ENCODE data around the gene PIGH. TPM values are rescaled to one million over a fixed set of nuclear protein-coding genes. Genes with fewer than 3 reads are reported as not detected.
"Not testable (repeated sequence)": the region's sequence is repeated elsewhere in the genome, so short reads cannot be mapped to it uniquely, and the experiment has no call there.

PIGH gene
- total RNA-seq, 1 experiment from 2014 or later: 13.0 TPM

DNA sequence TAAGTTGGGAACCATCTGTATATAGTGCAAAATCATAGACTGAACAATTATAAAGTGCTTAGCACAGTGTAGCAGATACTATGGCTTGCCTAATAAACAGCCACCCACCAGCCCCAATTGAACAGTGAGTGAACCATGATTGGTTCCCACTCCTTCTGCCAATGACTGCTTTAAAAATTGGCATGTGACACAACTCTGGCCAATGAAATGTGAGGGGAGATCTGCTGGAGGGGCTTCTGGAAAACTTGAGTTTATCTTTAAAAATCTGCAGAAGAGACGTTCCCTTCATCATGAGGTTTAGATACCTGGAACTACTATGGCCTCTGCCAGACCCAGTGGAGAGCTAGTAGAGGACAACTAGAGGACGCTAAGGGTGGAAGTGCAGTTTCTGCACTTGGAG, 4.7 kb downstream of the PIGH start:
- H3K27ac ChIP-seq: no peak overlapping the region
- H3F3A ChIP-seq (ENCODE audit: insufficient read depth, low read depth): peaks cover 10% of the 10 kb centered on the region; the same call in 1 of the 2 replicates
- peaks cover 5% of the 10 kb centered on the region; the same call in 1 of the 2 replicates for H3K4me1 ChIP-seq (replicated peaks; ENCODE audit: insufficient read depth)
- no peaks in the 10 kb centered on the region for H3K27me3 ChIP-seq (ENCODE audit: insufficient read depth, low read depth)
- no peaks in the 10 kb centered on the region for H3K9me3 ChIP-seq (ENCODE audit: insufficient read depth, low read depth)
- no peaks in the 10 kb centered on the region for H4K20me1 ChIP-seq (ENCODE audit: insufficient read depth)
- no peaks in the 10 kb centered on the region for H3K9me2 ChIP-seq (ENCODE audit: insufficient read depth)
- no peak overlapping the region for H3K4me2 ChIP-seq
- no peak for DNase-seq
- H2AFZ ChIP-seq: no peak overlapping the region
- ChIA-PET CTCF (no interaction called here), POLR2A (ENCODE audit: unreplicated experiment) (no interaction called here)
- BruUV-seq (replicated peaks): no TSS peak
- no peak overlapping the region for H3K4me3 ChIP-seq
- TF ChIP-seq CTCF (conservative IDR thresholded peaks at IDR 0.05) (no peak), EZH2 (IDR thresholded peaks at IDR 0.05; ENCODE audit: low read depth) (no peak)
- no peaks in the 10 kb centered on the region for H3K36me3 ChIP-seq (ENCODE audit: low read depth)
- peaks cover 14% of the 10 kb centered on the region for H3K79me2 ChIP-seq (ENCODE audit: low read depth)
- intact Hi-C loops (cut with micrococcal nuclease; ENCODE audit: unreplicated experiment): no loop called here

DNA sequence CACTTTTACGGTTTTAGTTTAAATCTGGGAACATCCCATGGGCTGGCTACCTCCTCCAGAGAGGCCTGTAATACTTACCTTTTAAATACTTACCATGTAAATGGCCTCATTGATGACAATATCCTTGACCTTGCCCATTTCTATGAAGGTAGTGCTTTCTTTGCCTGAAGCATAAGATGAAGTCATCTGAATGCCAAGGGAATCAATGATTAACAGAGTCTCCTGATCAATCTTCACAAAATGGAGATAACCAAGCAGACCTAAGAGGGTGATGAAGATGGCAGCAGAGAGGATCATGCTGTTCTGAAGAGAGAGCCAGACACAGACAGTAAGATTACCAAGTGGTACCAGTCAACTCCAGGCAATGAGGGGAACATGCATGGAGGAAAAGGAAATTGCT, 6.4 kb downstream of the PIGH start:
- DNase-seq; H3K4me3 ChIP-seq; H3K27ac ChIP-seq; H3K9me3 ChIP-seq (ENCODE audit: insufficient read depth, low read depth); H3K79me2 ChIP-seq (ENCODE audit: low read depth); H3F3A ChIP-seq (ENCODE audit: insufficient read depth, low read depth); H3K27me3 ChIP-seq (ENCODE audit: insufficient read depth, low read depth); POLR2A ChIA-PET (ENCODE audit: unreplicated experiment); H3K4me2 ChIP-seq; H3K36me3 ChIP-seq (ENCODE audit: low read depth); H4K20me1 ChIP-seq (ENCODE audit: insufficient read depth); H2AFZ ChIP-seq; H3K9me2 ChIP-seq (ENCODE audit: insufficient read depth); CTCF ChIA-PET; H3K4me1 ChIP-seq (replicated peaks; ENCODE audit: insufficient read depth); BruUV-seq (replicated peaks); intact Hi-C loops (cut with micrococcal nuclease; ENCODE audit: unreplicated experiment): not testable (repeated sequence)

DNA sequence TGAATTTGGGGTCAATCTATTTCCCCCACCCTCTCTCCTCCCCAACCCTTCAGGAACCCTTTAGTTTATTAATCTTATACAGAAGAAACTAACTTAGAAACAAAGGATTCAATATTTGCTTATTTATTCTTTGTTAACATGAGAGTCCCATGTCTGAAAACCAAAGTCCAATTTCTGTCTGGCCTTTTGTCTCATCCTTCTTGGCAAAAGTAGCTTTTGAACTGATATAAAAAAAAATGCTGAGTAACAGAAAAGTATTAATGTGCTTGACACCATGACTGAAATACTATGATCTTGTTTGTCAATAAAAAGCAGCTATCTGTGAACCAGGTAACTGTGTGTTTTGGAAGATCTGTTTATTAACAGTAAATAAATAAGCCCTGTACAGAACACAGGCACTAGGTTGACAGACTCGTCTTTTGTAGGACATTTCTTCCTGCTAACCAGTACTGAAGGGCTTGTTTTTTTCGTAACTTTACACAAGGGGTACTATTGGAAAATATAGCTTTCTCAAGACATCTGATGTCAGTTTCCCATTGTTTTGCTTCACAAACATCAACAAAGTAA, 10.8 kb downstream of the PIGH start:
- H3K79me2 ChIP-seq (ENCODE audit: low read depth): no peaks in the 10 kb centered on the region
- intact Hi-C loops (cut with micrococcal nuclease; ENCODE audit: unreplicated experiment): no loop called here
- H3F3A ChIP-seq (ENCODE audit: insufficient read depth, low read depth): no peaks in the 10 kb centered on the region; the same call in 1 of the 2 replicates
- POLR2A ChIA-PET (ENCODE audit: unreplicated experiment): no interaction called here
- H3K9me3 ChIP-seq (ENCODE audit: insufficient read depth, low read depth): no peaks in the 10 kb centered on the region
- H3K27me3 ChIP-seq (ENCODE audit: insufficient read depth, low read depth): no peaks in the 10 kb centered on the region
- H3K9me2 ChIP-seq (ENCODE audit: insufficient read depth): no peaks in the 10 kb centered on the region
- no peaks in the 10 kb centered on the region; the same call in 1 of the 2 replicates for H3K36me3 ChIP-seq (ENCODE audit: low read depth)
- no TSS peak for BruUV-seq (replicated peaks)
- H3K27ac ChIP-seq: no peak overlapping the region
- H2AFZ ChIP-seq: no peak overlapping the region
- no peaks in the 10 kb centered on the region for H4K20me1 ChIP-seq (ENCODE audit: insufficient read depth)
- no peak overlapping the region for H3K4me2 ChIP-seq
- DNase-seq: no peak
- H3K4me1 ChIP-seq (replicated peaks; ENCODE audit: insufficient read depth): no peaks in the 10 kb centered on the region
- no peak overlapping the region for H3K4me3 ChIP-seq
- TF ChIP-seq EZH2 (IDR thresholded peaks at IDR 0.05; ENCODE audit: low read depth): no peak
- TF ChIP-seq CTCF (conservative IDR thresholded peaks at IDR 0.05): no peak
- CTCF ChIA-PET: interaction anchor here (0.8 kb wide), 1 partner anchor 115 kb away, joined by 4 read pairs; no protein-coding TSS in a partner anchor

DNA sequence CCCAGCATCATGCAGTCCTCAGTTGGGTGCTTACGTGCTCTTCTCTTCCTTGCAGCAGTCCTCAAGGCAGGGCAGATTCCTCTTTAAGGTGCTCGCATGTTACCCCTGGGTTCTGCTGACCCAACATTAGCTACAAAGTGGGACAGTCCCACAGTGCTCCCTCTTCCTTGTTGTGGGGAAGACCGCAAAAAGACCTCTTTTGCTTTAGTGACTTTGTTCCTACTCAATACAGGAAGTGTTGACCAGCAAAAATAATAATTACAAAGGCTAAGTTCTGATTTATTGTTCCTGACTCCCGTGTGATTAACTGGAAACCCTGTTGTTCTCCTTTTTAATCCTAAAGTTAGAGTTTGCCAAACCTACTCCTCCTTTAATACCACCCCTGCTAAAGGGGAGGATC, 13.7 kb downstream of the PIGH start:
- CTCF ChIA-PET: no interaction called here
- no peak overlapping the region for H2AFZ ChIP-seq
- intact Hi-C loops (cut with micrococcal nuclease; ENCODE audit: unreplicated experiment): no loop called here
- H3K4me3 ChIP-seq: no peak overlapping the region
- H3K4me1 ChIP-seq (replicated peaks; ENCODE audit: insufficient read depth): no peaks in the 10 kb centered on the region
- no TSS peak for BruUV-seq (replicated peaks)
- no peaks in the 10 kb centered on the region for H3K9me2 ChIP-seq (ENCODE audit: insufficient read depth)
- no peak overlapping the region for H3K4me2 ChIP-seq
- H4K20me1 ChIP-seq (ENCODE audit: insufficient read depth): no peaks in the 10 kb centered on the region
- H3K79me2 ChIP-seq (ENCODE audit: low read depth): no peaks in the 10 kb centered on the region
- no peak for DNase-seq
- no peaks in the 10 kb centered on the region; the same call in 1 of the 2 replicates for H3F3A ChIP-seq (ENCODE audit: insufficient read depth, low read depth)
- TF ChIP-seq CTCF (conservative IDR thresholded peaks at IDR 0.05) (no peak), EZH2 (IDR thresholded peaks at IDR 0.05; ENCODE audit: low read depth) (no peak)
- no peaks in the 10 kb centered on the region for H3K27me3 ChIP-seq (ENCODE audit: insufficient read depth, low read depth)
- no peaks in the 10 kb centered on the region; the same call in 1 of the 2 replicates for H3K36me3 ChIP-seq (ENCODE audit: low read depth)
- no peak overlapping the region for H3K27ac ChIP-seq
- POLR2A ChIA-PET (ENCODE audit: unreplicated experiment): no interaction called here
- no peaks in the 10 kb centered on the region for H3K9me3 ChIP-seq (ENCODE audit: insufficient read depth, low read depth)
